GM10248 (cell line): Measurements from ENCODE around the gene ACVR1B.

Experiments used
- CTCF ChIA-PET: fragments of 300-600 bp; sonication (Branson Sonifier 250); formaldehyde crosslinking; extraction: SDS; loops from one replicate; lab custom pipeline; 2021; ENCODE audit warnings: antibody characterized with exemption; lab: Yijun Ruan, JAX
- POLR2A ChIA-PET: fragments of 350-650 bp; sonication (Branson Sonifier 250); formaldehyde crosslinking; extraction: SDS; loops from one replicate; lab custom pipeline; 2020; ENCODE audit warnings: antibody characterized with exemption; lab: Yijun Ruan, JAX
- DNase-seq: peaks from one replicate; pipeline ENCODE4 v3.0.0; 2012; ENCODE audit errors: extremely low spot score
- CTCF ChIP-seq: IDR thresholded peaks from 2 replicates; pipeline ENCODE4 v1.5.1; 2012; ENCODE audit warnings: mild to moderate bottlenecking, low read depth; ENCODE audit errors: extremely low read depth, missing control alignments, control extremely low read depth

Gene ACVR1B

GRCh38 chr12:52042706-52043385 lies 91.3 kb downstream of the ACVR1B start:
- no peak for TF ChIP-seq CTCF
- ChIA-PET CTCF (interaction anchor here (7.2 to 33.0 kb wide), 2 partner anchors 16 to 28 kb away, joined by 108 to 1220 read pairs; partner anchors contain the start of genes ATG101, NR4A1 and SMIM41), POLR2A (interaction anchor here (0.6 to 2.4 kb wide), 2 partner anchors 9 to 1134 kb away, joined by 3 to 10 read pairs; partner anchors contain the start of gene NR4A1)
- DNase-seq = no peak

- ChIA-PET POLR2A (interaction anchor here (0.6 kb wide), 1 partner anchor 1133 kb away, joined by 3 read pairs; no protein-coding TSS in a partner anchor), CTCF (interaction anchor here (1.1 to 33.0 kb wide), 3 partner anchors 17 to 27 kb away, joined by 4 to 1220 read pairs (median 108); partner anchors contain the start of genes ATG101, NR4A1 and SMIM41)
- no peak for TF ChIP-seq CTCF
- no peak for DNase-seq
Observed at GRCh38 chr12:52043386-52044212, 92.1 kb downstream of the ACVR1B start.

- ChIA-PET POLR2A (no interaction called here), CTCF (interaction anchor here (1.1 to 33.0 kb wide), 3 partner anchors 18 to 26 kb away, joined by 4 to 1220 read pairs (median 108); partner anchors contain the start of genes ATG101, NR4A1 and SMIM41)
- DNase-seq = no peak
- no peak for TF ChIP-seq CTCF
Observed at GRCh38 chr12:52044292-52044983, 92.9 kb downstream of the ACVR1B start.

- ChIA-PET POLR2A (interaction anchor here (0.7 kb wide), 1 partner anchor 13 kb away, joined by 4 read pairs; no protein-coding TSS in a partner anchor), CTCF (interaction anchor here (0.8 to 33.0 kb wide), 5 partner anchors 9 to 25 kb away, joined by 3 to 1220 read pairs (median 5); partner anchors contain the start of genes ATG101, NR4A1 and SMIM41)
- no peak for DNase-seq
- TF ChIP-seq CTCF = no peak
Observed at GRCh38 chr12:52045794-52046199, 94.3 kb downstream of the ACVR1B start.
